Smooth muscle cell of the brain vasculature (primary cell): ENCODE data around the gene CDKAL1.
A peak's percentile ranks its signal among the peaks of the same experiment; 100 is the strongest.
"Not testable (repeated sequence)": the region's sequence is repeated elsewhere in the genome, so short reads cannot be mapped to it uniquely, and the experiment has no call there.

Source experiments
- DNase-seq: peaks from one replicate; pipeline ENCODE4 v3.0.0-alpha.2; 2012; ENCODE audit warnings: low read depth, low spot score

Gene CDKAL1

GRCh38 chr6:20741490-20741889 is 207.2 kb downstream of the CDKAL1 start:
- no peak for DNase-seq

GRCh38 chr6:20744911-20745557 is 210.8 kb downstream of the CDKAL1 start:
- no peak for DNase-seq

DNA sequence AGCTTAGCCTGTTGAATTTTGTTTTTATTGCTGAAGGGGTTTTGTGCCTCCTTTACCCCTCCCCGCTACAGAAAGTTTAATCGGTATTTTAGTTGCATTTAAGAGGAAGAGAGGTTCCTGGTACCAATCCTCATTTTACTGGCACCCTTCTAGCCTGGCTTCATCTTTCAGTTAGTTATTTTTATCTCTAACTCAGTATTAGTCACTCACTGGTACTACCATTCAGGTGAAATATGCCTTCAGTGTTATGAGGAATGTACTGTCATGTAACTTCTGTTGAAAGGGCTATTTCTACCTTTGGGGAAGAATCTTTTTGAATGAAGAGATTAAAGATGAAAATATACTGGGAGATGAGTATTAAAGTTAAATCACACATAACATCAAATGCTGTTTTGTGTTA is 211.8 kb downstream of the CDKAL1 start:
- DNase-seq = no peak

DNA sequence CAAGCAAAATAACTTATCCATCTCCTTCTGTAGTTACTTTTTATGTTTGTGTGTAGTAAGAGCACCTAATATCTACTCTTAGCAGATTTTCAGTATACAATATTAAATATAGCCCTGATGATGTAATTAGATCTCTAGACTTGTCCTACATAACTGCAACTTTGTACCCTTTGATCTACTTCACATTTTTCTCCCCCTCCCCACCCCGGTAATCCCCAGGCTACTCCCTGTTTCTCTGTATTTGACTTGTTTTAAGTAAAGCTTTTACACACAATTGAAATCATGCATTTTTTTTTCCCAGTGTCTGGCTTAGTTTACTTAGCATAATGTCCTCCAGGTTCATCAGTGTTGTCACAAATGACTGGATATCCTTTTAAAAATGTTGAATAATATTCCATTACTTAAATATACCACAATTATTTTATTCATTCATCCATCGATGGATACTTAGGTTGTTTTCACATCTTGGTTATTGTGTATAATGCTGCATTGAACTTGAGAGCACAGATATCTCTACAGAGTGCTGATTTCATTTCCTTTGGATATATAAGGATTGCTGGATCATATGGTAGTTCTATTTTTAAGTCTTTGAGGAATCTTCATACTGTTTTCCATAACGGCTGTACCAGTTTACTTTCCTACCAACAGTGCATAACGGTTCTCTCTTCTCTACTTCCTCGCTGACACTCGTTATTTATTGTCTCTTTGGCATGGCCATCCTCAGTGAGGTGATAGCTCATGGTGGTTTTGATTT is 212.7 kb downstream of the CDKAL1 start:
- DNase-seq = no peak

- no peak for DNase-seq
These were observed 213.7 kb downstream of the CDKAL1 start for GRCh38 chr6:20747991-20748390.

DNA sequence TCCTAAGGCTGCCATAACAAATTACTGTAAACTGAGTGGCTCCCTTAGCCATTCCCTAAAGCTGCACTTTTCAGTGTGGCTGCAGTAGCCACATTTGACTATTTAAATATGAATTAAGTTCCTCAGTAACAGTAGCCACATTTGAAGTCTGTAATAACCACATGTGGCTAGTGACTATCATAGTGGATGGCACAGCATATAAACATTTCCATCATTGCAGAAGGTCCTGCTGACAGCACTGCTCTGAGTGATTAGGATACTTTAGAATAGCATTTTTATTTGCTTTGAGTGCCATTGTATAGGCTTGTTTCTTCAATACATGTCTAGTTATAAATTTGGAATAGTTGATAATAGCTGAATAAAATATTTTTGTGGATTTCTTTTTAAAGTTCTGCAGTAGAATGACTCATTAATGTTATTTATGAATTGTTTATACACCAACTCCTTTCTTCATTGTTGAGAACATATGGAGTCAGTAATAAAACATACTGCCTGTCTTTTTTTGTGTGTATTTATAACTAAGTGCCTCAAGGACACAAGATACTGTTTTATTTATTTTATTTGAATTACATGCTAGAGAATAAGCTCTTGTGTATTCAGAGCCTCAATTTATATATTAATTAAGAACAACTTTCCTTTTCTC is 217.2 kb downstream of the CDKAL1 start:
- DNase-seq = no peak

GRCh38 chr6:20755631-20756030 is 221.4 kb downstream of the CDKAL1 start:
- DNase-seq = no peak

DNA sequence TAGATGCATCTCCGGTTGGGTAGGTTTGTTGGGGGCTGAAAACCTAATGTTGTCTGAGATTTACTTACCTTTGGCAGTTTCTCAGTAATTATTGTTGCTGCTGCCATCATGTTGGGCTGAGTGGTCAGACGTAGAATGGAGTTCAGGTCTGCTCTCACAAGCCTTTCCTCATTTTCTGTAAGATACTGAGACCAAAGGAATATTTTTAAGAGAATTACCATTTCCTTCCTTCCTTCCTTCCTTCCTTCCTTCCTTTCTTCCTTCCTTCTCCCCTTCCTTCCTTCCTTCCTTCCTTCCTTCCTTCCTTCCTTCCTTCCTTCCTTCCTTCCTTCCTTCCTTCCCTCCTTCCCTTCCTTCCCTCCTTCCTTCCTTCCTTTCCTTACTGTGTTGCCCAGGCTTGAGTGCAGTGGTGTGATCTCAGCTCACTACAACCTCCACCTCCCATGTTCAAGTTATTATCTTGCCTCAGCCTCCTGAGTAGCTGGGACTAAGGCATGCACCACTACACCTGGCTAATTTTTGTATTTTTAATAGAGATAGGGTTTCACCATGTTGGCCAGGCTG is 222.4 kb downstream of the CDKAL1 start:
- not testable (repeated sequence) for DNase-seq

DNA sequence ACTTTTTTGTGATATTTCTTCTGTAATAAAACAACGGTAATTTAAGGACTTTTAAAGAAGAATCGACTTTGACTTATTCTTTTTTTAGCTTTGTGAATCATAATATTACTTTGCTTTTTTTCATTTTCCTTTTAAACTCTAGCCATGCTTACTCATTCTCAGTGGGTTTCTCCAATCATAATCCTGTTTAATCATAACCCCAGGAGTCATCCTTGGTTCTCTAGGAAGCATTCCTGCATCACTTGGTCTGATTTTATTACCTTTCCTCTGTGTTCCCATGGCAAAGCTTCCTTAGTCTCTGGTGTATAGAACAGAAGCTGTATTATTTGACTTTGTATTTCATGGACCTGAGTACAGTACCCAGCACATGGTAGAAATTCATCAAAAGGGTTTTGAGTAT is 223.5 kb downstream of the CDKAL1 start:
- peak; percentile 7 for DNase-seq

- no peak for DNase-seq
These were observed 229.0 kb downstream of the CDKAL1 start for GRCh38 chr6:20763296-20763695.

DNA sequence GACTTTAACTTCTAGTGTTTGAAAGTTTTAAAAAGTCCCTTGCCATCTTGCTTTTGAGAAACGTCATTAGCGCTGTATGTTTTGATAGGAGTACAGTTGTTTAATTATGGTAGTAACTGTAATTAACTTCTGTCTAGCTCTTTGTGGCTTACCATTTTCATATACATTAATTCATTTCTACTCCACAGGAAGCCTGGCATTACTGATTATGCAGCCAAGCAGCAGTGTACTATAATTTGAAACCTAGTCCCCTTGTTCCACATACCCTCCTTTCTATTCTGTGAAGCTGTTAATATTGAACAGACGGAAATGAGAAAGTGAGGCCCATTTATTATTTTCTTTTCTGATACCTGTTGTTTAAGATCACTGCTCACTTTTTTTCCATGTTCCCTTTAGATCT is 235.4 kb downstream of the CDKAL1 start:
- DNase-seq = no peak

DNA sequence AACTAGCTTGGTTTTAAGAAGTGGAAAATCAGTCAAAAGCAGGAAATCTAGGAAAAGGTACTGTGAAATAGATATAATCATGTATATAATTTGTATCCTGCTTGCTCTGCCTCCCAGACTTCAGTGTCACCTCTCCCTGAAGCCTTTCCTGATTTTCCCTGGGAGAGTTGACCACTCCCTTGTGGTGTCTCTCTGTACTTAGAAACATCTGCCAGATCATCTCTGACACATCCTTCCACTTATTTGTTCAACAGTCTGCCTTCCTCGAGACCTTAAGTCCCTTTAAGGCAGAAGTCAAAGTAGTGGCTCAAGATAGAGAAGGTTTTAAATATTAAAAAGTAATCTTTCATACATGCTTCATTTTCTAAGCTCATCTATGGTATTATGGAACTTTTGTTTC is 236.5 kb downstream of the CDKAL1 start:
- DNase-seq = no peak

GRCh38 chr6:20771409-20771808 is 237.2 kb downstream of the CDKAL1 start:
- no peak for DNase-seq

GRCh38 chr6:20773822-20774221 is 239.6 kb downstream of the CDKAL1 start:
- DNase-seq = no peak

- DNase-seq = no peak
These were observed 241.7 kb downstream of the CDKAL1 start for GRCh38 chr6:20775981-20776380.

DNA sequence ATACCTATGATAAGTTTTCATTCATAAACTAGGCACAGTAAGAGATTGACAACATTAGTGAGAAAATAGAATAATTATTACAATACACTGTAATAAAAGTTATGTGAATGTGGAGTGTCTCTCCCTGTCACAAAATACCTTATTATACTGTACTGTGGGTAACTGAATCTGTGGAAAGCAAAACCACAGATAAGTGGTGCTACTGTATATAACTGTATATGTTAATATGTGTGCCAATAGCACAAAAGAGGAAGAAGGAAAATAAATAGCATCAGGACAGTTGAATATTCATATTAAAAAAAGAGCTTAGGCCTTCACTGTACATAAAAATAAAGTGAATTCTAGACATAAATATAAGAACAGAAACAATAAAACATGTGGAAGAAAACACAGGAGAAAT is 243.5 kb downstream of the CDKAL1 start:
- no peak for DNase-seq

- no peak for DNase-seq
These were observed 244.2 kb downstream of the CDKAL1 start for GRCh38 chr6:20778459-20778858.

DNA sequence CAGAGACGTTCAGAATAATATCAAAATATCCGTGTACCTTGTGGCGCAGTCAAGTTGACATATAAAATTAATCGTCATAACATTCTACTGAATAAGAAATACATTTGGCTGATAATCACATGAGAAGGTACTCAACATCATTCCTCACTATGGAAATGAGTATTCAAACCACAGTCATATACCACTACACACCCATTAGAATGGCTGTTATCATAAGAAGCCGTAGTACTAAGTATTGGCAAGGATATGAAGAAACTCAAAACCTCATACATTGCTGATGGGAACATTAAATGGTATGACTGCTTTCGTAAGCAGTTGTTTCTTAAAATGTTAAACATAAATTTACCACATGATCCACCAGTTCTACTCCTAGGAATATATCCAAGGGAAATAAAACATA is 244.7 kb downstream of the CDKAL1 start:
- no peak for DNase-seq

- no peak for DNase-seq
These were observed 254.9 kb downstream of the CDKAL1 start for GRCh38 chr6:20789162-20789561.

DNA sequence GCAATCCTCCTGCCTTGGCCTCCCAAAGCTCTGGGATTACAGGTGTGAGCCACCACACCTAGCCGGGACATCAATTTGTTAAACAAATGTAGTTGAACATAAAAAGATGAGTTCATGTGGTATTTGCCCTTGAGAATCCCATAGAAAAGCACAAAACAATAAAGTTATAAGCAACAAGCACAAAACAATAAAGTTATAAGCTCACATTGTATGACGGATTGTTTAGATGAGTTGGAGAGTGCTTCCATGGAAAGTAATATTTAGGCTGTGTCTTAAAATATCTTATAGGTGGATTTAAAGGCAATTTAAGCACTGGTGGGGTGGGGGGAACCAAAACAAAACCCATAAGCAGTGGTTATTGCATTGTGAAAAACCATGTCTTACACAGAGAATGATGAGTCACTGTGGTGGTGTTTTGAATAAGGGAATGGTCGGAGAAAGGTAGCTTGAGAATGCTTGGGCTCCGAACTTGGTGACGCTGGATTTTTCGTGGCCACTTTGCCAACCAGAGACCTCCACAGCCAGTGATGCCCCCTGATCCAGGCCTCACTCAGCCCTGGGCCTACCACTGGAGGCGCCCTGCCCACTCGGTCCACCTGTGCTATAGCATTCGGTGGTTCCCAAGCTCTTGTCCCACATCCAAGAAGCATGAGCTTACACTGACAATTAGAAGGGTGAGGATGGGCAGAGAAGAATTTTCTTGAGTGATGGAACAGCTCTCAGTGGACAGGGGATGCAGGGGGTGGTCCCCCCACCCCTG is 256.0 kb downstream of the CDKAL1 start:
- no peak for DNase-seq

- no peak for DNase-seq
These were observed 256.8 kb downstream of the CDKAL1 start for GRCh38 chr6:20791074-20791473.

- DNase-seq = peak; percentile 32
These were observed 257.7 kb downstream of the CDKAL1 start for GRCh38 chr6:20791944-20792343.
